Measurements from ENCODE around the gene HELZ.

HELZ gene

GRCh38 chr17:67156269-67157199 is 88.5 kb downstream of the HELZ start:
- whole genome bisulfite sequencing, result 92% methylated on average over 8 of the region's 9 CpGs
- Histone ChIP-seq H3K9me3 (ENCODE audit: control insufficient read depth, low read length) (no peaks in the 10 kb centered on the region), H3K27ac (ENCODE audit: low read length, poor library complexity, severe bottlenecking) (peak overlapping the region; percentile 69), H3K9ac (ENCODE audit: low read length) (no peak overlapping the region), H3K79me1 (replicated peaks; ENCODE audit: low read length, poor library complexity, severe bottlenecking) (peaks cover 14% of the 10 kb centered on the region), H2BK12ac (ENCODE audit: low read length in 2 of 2) (no peak overlapping the region), H3K4me2 (ENCODE audit: low read length, poor library complexity, severe bottlenecking) (no peak overlapping the region), H2BK15ac (ENCODE audit: low read depth, poor library complexity, severe bottlenecking) (no peak overlapping the region), H3K27me3 (ENCODE audit: control insufficient read depth in 1 of 2, insufficient read depth in 1 of 2, low read length in 2 of 2) (no peaks in the 10 kb centered on the region), H3K14ac (ENCODE audit: low read length in 2 of 2) (no peak overlapping the region), H2BK5ac (ENCODE audit: low read depth, low read length, poor library complexity, severe bottlenecking) (no peak overlapping the region), H4K8ac (ENCODE audit: low read length) (peak overlapping the region; percentile 49), H3K4me3 (ENCODE audit: insufficient read depth in 1 of 2, low read depth in 1 of 2, low read length in 2 of 2) (no peak overlapping the region), H3K23ac (ENCODE audit: low read length in 2 of 2) (no peak overlapping the region), H3K4ac (ENCODE audit: low read depth in 1 of 2, low read length in 2 of 2) (no peak overlapping the region), H3K18ac (ENCODE audit: low read depth in 1 of 2, low read length in 2 of 2) (no peak overlapping the region), H2BK120ac (ENCODE audit: low read depth, low read length) (no peak overlapping the region), H2AFZ (ENCODE audit: low read depth, low read length) (no peak overlapping the region), H2AK5ac (ENCODE audit: low read length, severe bottlenecking) (no peak overlapping the region), H3K36me3 (ENCODE audit: control insufficient read depth in 1 of 2, insufficient read depth in 2 of 2, low read depth in 1 of 2, low read length in 2 of 2) (peaks cover 3 to 29% of the 10 kb centered on the region in 2 experiments), H3K4me1 (ENCODE audit: control insufficient read depth, insufficient read depth, low read depth, low read length) (peaks cover 3% of the 10 kb centered on the region), H4K91ac (ENCODE audit: low read length) (no peak overlapping the region)
- DNase-seq, result no peak

- no peak overlapping the region for H3K27ac ChIP-seq (ENCODE audit: low read length, poor library complexity, severe bottlenecking)
- H2BK12ac ChIP-seq (ENCODE audit: low read length in 2 of 2), result no peak overlapping the region
- H3K9me3 ChIP-seq (ENCODE audit: control insufficient read depth, low read length), result no peaks in the 10 kb centered on the region
- H4K91ac ChIP-seq (ENCODE audit: low read length), result no peak overlapping the region
- H3K14ac ChIP-seq (ENCODE audit: low read length in 2 of 2), result no peak overlapping the region
- no peak overlapping the region for H3K9ac ChIP-seq (ENCODE audit: low read length)
- H3K4me1 ChIP-seq (ENCODE audit: control insufficient read depth, insufficient read depth, low read depth, low read length), result peaks cover 3% of the 10 kb centered on the region
- H3K4me2 ChIP-seq (ENCODE audit: low read length, poor library complexity, severe bottlenecking), result no peak overlapping the region
- no peak overlapping the region for H3K4ac ChIP-seq (ENCODE audit: low read depth in 1 of 2, low read length in 2 of 2)
- H2BK15ac ChIP-seq (ENCODE audit: low read depth, poor library complexity, severe bottlenecking), result no peak overlapping the region
- H3K79me1 ChIP-seq (replicated peaks; ENCODE audit: low read length, poor library complexity, severe bottlenecking), result peaks cover 15% of the 10 kb centered on the region
- no CpG with 5 or more reads among the region's 2 CpGs for WGBS
- H2AFZ ChIP-seq (ENCODE audit: low read depth, low read length), result no peak overlapping the region
- no peak overlapping the region for H2BK120ac ChIP-seq (ENCODE audit: low read depth, low read length)
- peaks cover 3 to 42% of the 10 kb centered on the region in 2 experiments for H3K36me3 ChIP-seq (ENCODE audit: control insufficient read depth in 1 of 2, insufficient read depth in 2 of 2, low read depth in 1 of 2, low read length in 2 of 2)
- H2AK5ac ChIP-seq (ENCODE audit: low read length, severe bottlenecking), result no peak overlapping the region
- H3K4me3 ChIP-seq (ENCODE audit: insufficient read depth in 1 of 2, low read depth in 1 of 2, low read length in 2 of 2), result no peak overlapping the region
- no peak for DNase-seq
- no peak overlapping the region for H3K18ac ChIP-seq (ENCODE audit: low read depth in 1 of 2, low read length in 2 of 2)
- H3K23ac ChIP-seq (ENCODE audit: low read length in 2 of 2), result no peak overlapping the region
- H3K27me3 ChIP-seq (ENCODE audit: control insufficient read depth in 1 of 2, insufficient read depth in 1 of 2, low read length in 2 of 2), result no peaks in the 10 kb centered on the region
- H4K8ac ChIP-seq (ENCODE audit: low read length), result no peak overlapping the region
- no peak overlapping the region for H2BK5ac ChIP-seq (ENCODE audit: low read depth, low read length, poor library complexity, severe bottlenecking)
These were observed 92.2 kb downstream of the HELZ start for GRCh38 chr17:67152824-67153223.

- H2BK12ac ChIP-seq (ENCODE audit: low read length in 2 of 2), result no peak overlapping the region
- H3K9me3 ChIP-seq (ENCODE audit: control insufficient read depth, low read length), result no peaks in the 10 kb centered on the region
- 75% methylated on average over 2 of the region's 2 CpGs for WGBS
- no peak overlapping the region for H2AK5ac ChIP-seq (ENCODE audit: low read length, severe bottlenecking)
- H2BK15ac ChIP-seq (ENCODE audit: low read depth, poor library complexity, severe bottlenecking), result no peak overlapping the region
- no peak overlapping the region for H3K23ac ChIP-seq (ENCODE audit: low read length in 2 of 2)
- H3K27ac ChIP-seq (ENCODE audit: low read length, poor library complexity, severe bottlenecking), result no peak overlapping the region
- H3K27me3 ChIP-seq (ENCODE audit: control insufficient read depth in 1 of 2, insufficient read depth in 1 of 2, low read length in 2 of 2), result no peaks in the 10 kb centered on the region
- H4K8ac ChIP-seq (ENCODE audit: low read length), result no peak overlapping the region
- no peak overlapping the region for H2BK120ac ChIP-seq (ENCODE audit: low read depth, low read length)
- no peak overlapping the region for H3K14ac ChIP-seq (ENCODE audit: low read length in 2 of 2)
- H3K4ac ChIP-seq (ENCODE audit: low read depth in 1 of 2, low read length in 2 of 2), result no peak overlapping the region
- peaks cover 20% of the 10 kb centered on the region for H3K79me1 ChIP-seq (replicated peaks; ENCODE audit: low read length, poor library complexity, severe bottlenecking)
- no peak overlapping the region for H2BK5ac ChIP-seq (ENCODE audit: low read depth, low read length, poor library complexity, severe bottlenecking)
- no peak overlapping the region for H2AFZ ChIP-seq (ENCODE audit: low read depth, low read length)
- H3K36me3 ChIP-seq (ENCODE audit: control insufficient read depth in 1 of 2, insufficient read depth in 2 of 2, low read depth in 1 of 2, low read length in 2 of 2), result peaks cover 7 to 53% of the 10 kb centered on the region in 2 experiments
- no peak overlapping the region for H3K9ac ChIP-seq (ENCODE audit: low read length)
- H3K4me3 ChIP-seq (ENCODE audit: insufficient read depth in 1 of 2, low read depth in 1 of 2, low read length in 2 of 2), result no peak overlapping the region
- H3K4me2 ChIP-seq (ENCODE audit: low read length, poor library complexity, severe bottlenecking), result no peak overlapping the region
- H3K4me1 ChIP-seq (ENCODE audit: control insufficient read depth, insufficient read depth, low read depth, low read length), result peaks cover under 1% of the 10 kb centered on the region
- no peak for DNase-seq
- no peak overlapping the region for H4K91ac ChIP-seq (ENCODE audit: low read length)
- no peak overlapping the region for H3K18ac ChIP-seq (ENCODE audit: low read depth in 1 of 2, low read length in 2 of 2)
These were observed 93.3 kb downstream of the HELZ start for GRCh38 chr17:67151717-67152116.

GRCh38 chr17:67150826-67151225 is 94.2 kb downstream of the HELZ start:
- Histone ChIP-seq H2BK12ac (ENCODE audit: low read length in 2 of 2) (no peak overlapping the region), H2BK5ac (ENCODE audit: low read depth, low read length, poor library complexity, severe bottlenecking) (no peak overlapping the region)

More at GRCh38 chr17:67150826-67151225, 94.2 kb downstream of the HELZ start:
- Histone ChIP-seq H3K23ac (ENCODE audit: low read length in 2 of 2) (no peak overlapping the region), H3K14ac (ENCODE audit: low read length in 2 of 2) (no peak overlapping the region), H3K36me3 (ENCODE audit: control insufficient read depth in 1 of 2, insufficient read depth in 2 of 2, low read depth in 1 of 2, low read length in 2 of 2) (peaks cover 7 to 62% of the 10 kb centered on the region in 2 experiments), H2AFZ (ENCODE audit: low read depth, low read length) (no peak overlapping the region), H3K9ac (ENCODE audit: low read length) (no peak overlapping the region), H3K4me3 (ENCODE audit: insufficient read depth in 1 of 2, low read depth in 1 of 2, low read length in 2 of 2) (no peak overlapping the region), H4K8ac (ENCODE audit: low read length) (no peak overlapping the region), H3K4me1 (ENCODE audit: control insufficient read depth, insufficient read depth, low read depth, low read length) (no peaks in the 10 kb centered on the region), H2BK120ac (ENCODE audit: low read depth, low read length) (no peak overlapping the region), H4K91ac (ENCODE audit: low read length) (no peak overlapping the region), H3K4ac (ENCODE audit: low read depth in 1 of 2, low read length in 2 of 2) (no peak overlapping the region), H3K79me1 (replicated peaks; ENCODE audit: low read length, poor library complexity, severe bottlenecking) (peaks cover 20% of the 10 kb centered on the region), H3K27ac (ENCODE audit: low read length, poor library complexity, severe bottlenecking) (no peak overlapping the region), H2BK15ac (ENCODE audit: low read depth, poor library complexity, severe bottlenecking) (no peak overlapping the region), H3K18ac (ENCODE audit: low read depth in 1 of 2, low read length in 2 of 2) (no peak overlapping the region), H3K27me3 (ENCODE audit: control insufficient read depth in 1 of 2, insufficient read depth in 1 of 2, low read length in 2 of 2) (no peaks in the 10 kb centered on the region), H2AK5ac (ENCODE audit: low read length, severe bottlenecking) (no peak overlapping the region), H3K9me3 (ENCODE audit: control insufficient read depth, low read length) (no peaks in the 10 kb centered on the region), H3K4me2 (ENCODE audit: low read length, poor library complexity, severe bottlenecking) (no peak overlapping the region)
- no peak for DNase-seq
- 100% methylated on average over 2 of the region's 3 CpGs for WGBS

Data from mesenchymal stem cell (in vitro differentiated cells and primary cell).